Measurements from ENCODE around the gene ASAH2.

Gene ASAH2

DNA sequence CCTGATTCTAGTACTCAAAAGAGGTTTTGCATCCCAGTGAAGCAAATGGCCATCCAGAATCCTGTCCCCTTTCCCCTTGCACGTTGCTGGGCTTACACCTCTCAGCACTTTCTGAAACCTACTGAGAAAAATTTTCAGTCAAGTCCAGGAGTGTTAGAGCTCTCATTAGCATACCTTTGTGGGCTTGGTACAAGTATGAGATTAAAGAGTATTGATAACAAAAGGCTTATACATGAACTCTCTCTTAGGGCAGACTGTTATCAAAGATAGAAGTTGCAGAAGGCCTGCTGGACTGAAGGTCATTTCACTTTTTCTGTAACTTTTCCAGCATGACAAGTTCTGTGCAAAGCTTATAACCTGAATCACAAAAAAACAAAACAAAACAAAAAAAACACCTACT is at the start of gene ASAH2:
Gene ASAH2 (minus strand): TSS at position 123 of the 400 bp plus-strand sequence. CDS start 2,906 bp downstream, outside the sequence.
- no peak within 1 kb of the TSS for H3K4me3 Mint-ChIP-seq
- no peak within 1 kb of the TSS for H3K27ac Mint-ChIP-seq
- no peaks in the 10 kb centered on the region for H3K4me1 Mint-ChIP-seq
- H3K9me3 Mint-ChIP-seq: no peaks in the 10 kb centered on the region
- no peak for DNase-seq
- CTCF ChIA-PET: interaction anchor here (1.2 kb wide), 1 partner anchor 24 kb away, joined by 3 read pairs; no protein-coding TSS in a partner anchor
- peaks cover 31% of the 10 kb centered on the region for H3K27me3 Mint-ChIP-seq
- H3K36me3 Mint-ChIP-seq: no peaks in the 10 kb centered on the region

- no peak overlapping the region for H3K4me3 Mint-ChIP-seq
Measured at GRCh38 chr10:50299948-50300669, 48.8 kb upstream of the ASAH2 start.

DNA sequence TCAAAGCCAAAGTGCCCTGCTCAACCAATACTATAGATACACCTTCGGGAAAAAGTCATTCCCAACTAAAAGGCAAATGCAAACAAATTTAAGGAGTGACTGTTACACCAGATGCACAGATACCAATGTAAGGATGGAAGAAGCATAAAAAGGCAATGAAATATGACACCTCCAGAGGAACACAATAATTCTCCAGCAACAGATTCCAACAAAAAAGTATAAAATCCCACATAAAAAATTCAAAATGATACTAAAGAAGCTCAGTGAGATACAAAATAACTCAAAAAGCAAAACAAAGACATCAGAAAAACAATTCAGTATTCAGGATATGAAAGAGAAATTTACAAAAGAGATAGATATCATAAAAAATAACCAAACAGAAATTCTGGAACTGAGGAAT is 44.1 kb upstream of the ASAH2 start:
- no peaks in the 10 kb centered on the region for H3K27me3 Mint-ChIP-seq
- no peak overlapping the region for H3K27ac Mint-ChIP-seq
- CTCF ChIA-PET: no interaction called here
- no peak for DNase-seq
- no peaks in the 10 kb centered on the region for H3K36me3 Mint-ChIP-seq
- H3K9me3 Mint-ChIP-seq: peaks cover 2% of the 10 kb centered on the region
- H3K4me3 Mint-ChIP-seq: no peak overlapping the region
- no peaks in the 10 kb centered on the region for H3K4me1 Mint-ChIP-seq

More at GRCh38 chr10:50299948-50300669, 48.8 kb upstream of the ASAH2 start:
- H3K4me1 Mint-ChIP-seq: no peaks in the 10 kb centered on the region
- no peak overlapping the region for H3K27ac Mint-ChIP-seq
- no peaks in the 10 kb centered on the region for H3K27me3 Mint-ChIP-seq
- no peak for DNase-seq
- peaks cover 2% of the 10 kb centered on the region for H3K9me3 Mint-ChIP-seq
- H3K36me3 Mint-ChIP-seq: no peaks in the 10 kb centered on the region
- CTCF ChIA-PET: no interaction called here

- H3K36me3 Mint-ChIP-seq: no peaks in the 10 kb centered on the region
- H3K4me1 Mint-ChIP-seq: no peaks in the 10 kb centered on the region
Measured at GRCh38 chr10:50294582-50294981, 43.3 kb upstream of the ASAH2 start.

DNA sequence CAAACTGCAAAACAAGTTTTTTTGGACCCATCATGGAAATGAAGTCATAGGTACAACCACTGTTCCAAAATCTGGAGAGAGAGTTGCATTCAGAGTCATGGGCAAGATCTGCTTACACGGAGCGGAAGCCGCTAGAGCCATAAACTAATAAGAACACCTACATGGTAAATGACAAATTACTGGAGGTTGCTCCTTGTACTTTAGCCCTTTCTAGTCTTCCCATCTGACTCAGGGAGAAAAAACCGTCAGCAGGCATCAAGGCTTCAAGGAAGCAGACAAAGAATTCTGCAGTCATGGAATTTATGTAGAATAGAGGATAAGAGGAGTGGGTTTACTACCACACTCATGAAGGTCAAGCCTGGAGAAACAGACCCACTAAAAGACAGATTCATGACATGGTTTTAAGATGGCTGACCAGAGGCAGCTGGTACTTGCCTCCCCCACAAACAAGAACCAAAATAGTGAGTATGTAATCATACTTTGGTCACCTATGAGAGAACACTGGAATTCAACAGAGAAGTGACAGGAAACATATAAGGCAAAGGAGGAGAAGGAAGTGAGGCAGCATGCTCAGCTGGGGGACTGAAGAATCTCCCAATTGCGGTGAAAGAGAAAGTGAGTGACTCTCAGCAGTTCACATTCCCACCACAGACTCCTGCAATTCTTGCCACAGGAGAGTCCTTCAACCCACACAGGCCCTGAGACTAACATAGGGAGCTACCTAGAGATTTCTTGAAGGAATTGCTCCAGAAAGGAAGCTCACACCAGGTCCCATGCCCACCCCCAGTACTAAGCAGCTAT is 42.4 kb upstream of the ASAH2 start:
- CTCF ChIA-PET: interaction anchor here (1.4 kb wide), 1 partner anchor 18 kb away, joined by 4 read pairs; no protein-coding TSS in a partner anchor
- Mint-ChIP-seq H3K4me1 (no peaks in the 10 kb centered on the region), H3K27ac (no peak overlapping the region), H3K27me3 (no peaks in the 10 kb centered on the region), H3K36me3 (no peaks in the 10 kb centered on the region), H3K4me3 (no peak overlapping the region), H3K9me3 (peaks cover 2% of the 10 kb centered on the region)
- DNase-seq: no peak

More at GRCh38 chr10:50294582-50294981, 43.3 kb upstream of the ASAH2 start:
- Mint-ChIP-seq H3K9me3 (peaks cover 2% of the 10 kb centered on the region), H3K27ac (no peak overlapping the region), H3K4me3 (no peak overlapping the region), H3K27me3 (no peaks in the 10 kb centered on the region)
- CTCF ChIA-PET: no interaction called here
- DNase-seq: no peak

- DNase-seq: no peak
- H3K4me3 Mint-ChIP-seq: no peak overlapping the region
- no peaks in the 10 kb centered on the region for H3K4me1 Mint-ChIP-seq
- no peak overlapping the region for H3K27ac Mint-ChIP-seq
- CTCF ChIA-PET: no interaction called here
- no peaks in the 10 kb centered on the region for H3K36me3 Mint-ChIP-seq
- peaks cover 5% of the 10 kb centered on the region for H3K27me3 Mint-ChIP-seq
- no peaks in the 10 kb centered on the region for H3K9me3 Mint-ChIP-seq
Measured at GRCh38 chr10:50291261-50291850, 40.0 kb upstream of the ASAH2 start.

DNA sequence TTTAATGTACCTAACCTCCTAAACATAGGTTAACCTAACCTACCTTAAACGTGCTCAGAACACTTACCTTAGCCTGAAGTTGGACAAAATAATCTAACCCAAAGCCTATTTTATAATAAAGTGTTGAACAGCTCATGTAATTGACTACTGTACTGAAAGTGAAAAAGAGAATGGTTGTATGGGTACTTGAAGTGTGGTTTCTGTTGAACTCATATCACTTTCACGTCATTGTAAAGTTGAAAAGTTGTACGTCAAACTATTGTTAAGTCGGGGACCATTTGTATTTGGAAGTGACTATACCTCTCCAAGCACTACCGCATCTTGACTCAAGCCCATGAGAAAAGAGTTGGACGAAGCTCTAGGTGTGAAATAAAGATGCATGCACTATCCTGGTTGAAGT is 37.9 kb upstream of the ASAH2 start:
- H3K27ac Mint-ChIP-seq: no peak overlapping the region
- H3K27me3 Mint-ChIP-seq: peaks cover 9% of the 10 kb centered on the region
- H3K36me3 Mint-ChIP-seq: no peaks in the 10 kb centered on the region
- H3K4me1 Mint-ChIP-seq: no peaks in the 10 kb centered on the region
- CTCF ChIA-PET: no interaction called here
- H3K4me3 Mint-ChIP-seq: no peak overlapping the region
- DNase-seq: no peak
- H3K9me3 Mint-ChIP-seq: no peaks in the 10 kb centered on the region

- CTCF ChIA-PET: no interaction called here
- Mint-ChIP-seq H3K27me3 (peaks cover 14% of the 10 kb centered on the region), H3K36me3 (no peaks in the 10 kb centered on the region), H3K4me1 (no peaks in the 10 kb centered on the region), H3K9me3 (no peaks in the 10 kb centered on the region), H3K4me3 (no peak overlapping the region), H3K27ac (no peak overlapping the region)
- no peak for DNase-seq
Measured at GRCh38 chr10:50286996-50287803, 35.9 kb upstream of the ASAH2 start.

DNA sequence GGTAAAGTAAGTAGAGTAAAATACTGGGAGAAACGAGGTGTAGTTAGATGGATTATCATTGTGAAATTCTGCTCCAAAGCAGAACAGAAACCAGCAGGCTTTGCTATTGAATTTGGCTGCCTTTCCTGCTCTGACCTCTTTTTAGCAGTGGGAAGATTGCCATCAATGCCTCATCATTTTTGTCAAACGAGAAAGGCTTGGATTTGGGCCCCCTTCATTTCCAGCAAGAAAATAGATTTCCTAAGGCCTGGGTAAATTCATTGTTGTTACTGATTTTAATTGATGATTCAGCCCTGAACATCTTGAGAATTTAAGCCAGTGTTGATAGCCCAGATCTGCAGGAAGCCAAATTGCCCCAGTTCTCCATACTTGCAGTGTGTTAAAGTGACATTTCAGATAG is 35.2 kb upstream of the ASAH2 start:
- Mint-ChIP-seq H3K4me1 (no peaks in the 10 kb centered on the region), H3K9me3 (no peaks in the 10 kb centered on the region), H3K4me3 (no peak overlapping the region), H3K36me3 (no peaks in the 10 kb centered on the region), H3K27me3 (peaks cover 21% of the 10 kb centered on the region), H3K27ac (no peak overlapping the region)
- CTCF ChIA-PET: no interaction called here
- no peak for DNase-seq

DNA sequence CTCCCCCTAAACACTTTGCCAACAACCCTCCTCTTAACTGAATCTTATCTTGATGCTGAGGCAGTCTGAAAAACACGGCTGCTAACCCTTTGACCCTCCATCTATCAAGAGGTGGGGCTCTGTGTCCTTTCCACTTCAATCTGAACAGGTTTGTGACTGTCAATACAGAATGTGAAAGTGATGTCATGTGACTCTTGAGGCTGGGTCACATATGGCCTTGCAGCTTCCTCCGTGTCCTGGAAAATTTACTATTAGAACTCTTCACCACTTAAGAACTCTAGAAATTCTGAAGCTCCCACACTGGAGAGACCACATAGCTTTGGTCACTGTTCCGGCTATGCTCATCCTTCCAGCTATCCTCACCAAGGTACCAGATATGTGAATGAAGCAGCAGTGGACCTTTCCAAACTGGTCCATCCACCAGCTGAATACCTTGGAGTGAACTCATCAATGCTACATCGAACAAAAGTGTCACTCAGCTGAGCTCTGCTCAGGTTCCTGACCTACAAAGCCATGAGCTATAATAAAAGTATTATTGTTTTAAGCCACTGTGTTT is 30.7 kb upstream of the ASAH2 start:
- Mint-ChIP-seq H3K9me3 (no peaks in the 10 kb centered on the region), H3K36me3 (no peaks in the 10 kb centered on the region), H3K4me3 (no peak overlapping the region), H3K4me1 (no peaks in the 10 kb centered on the region), H3K27me3 (peaks cover 43% of the 10 kb centered on the region), H3K27ac (no peak overlapping the region)
- CTCF ChIA-PET: no interaction called here
- no peak for DNase-seq

GRCh38 chr10:50281210-50281966 is 30.1 kb upstream of the ASAH2 start:
- no peak for DNase-seq
- H3K4me1 Mint-ChIP-seq: no peaks in the 10 kb centered on the region
- peaks cover 41% of the 10 kb centered on the region for H3K27me3 Mint-ChIP-seq
- CTCF ChIA-PET: no interaction called here
- H3K4me3 Mint-ChIP-seq: no peak overlapping the region
- H3K9me3 Mint-ChIP-seq: no peaks in the 10 kb centered on the region
- no peak overlapping the region for H3K27ac Mint-ChIP-seq
- no peaks in the 10 kb centered on the region for H3K36me3 Mint-ChIP-seq

DNA sequence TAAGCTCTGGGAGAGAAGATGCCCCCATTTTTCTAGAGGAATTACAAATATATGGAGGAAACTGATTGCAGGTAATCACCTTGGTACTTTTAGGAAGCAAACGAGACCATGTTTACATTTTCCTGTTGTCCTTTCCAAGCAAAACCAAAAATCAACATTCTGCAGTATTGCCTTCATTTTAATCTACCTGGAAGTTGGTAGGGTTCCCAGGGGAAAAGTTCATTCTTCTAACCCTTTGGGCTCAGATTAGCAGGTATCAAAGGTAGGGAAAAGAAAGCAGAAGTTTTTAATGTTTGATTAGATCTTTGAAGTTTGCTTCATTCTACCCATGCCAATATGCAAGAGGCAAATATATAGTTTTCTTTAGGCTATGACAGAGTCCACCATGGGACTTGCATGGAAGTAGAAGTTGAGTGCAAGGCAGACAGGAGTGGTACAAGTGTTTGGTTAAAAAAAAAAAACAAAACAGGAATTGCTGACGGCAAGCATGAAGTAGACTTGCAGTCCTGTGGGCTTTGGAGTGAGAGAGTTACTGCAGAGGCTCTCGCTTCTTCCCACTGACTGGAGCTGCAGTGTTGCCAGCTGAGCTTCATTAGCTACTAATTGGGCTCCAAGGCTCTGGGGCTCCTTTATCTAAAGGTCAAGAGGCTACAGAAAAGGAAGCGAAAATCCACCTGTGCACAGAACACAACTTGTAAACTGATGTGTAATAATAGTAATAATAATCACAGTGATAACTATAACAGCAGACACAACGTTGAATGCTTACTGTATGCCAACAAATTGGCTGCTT is 28.9 kb upstream of the ASAH2 start:
- H3K27me3 Mint-ChIP-seq: peaks cover 47% of the 10 kb centered on the region
- H3K4me1 Mint-ChIP-seq: no peaks in the 10 kb centered on the region
- no peaks in the 10 kb centered on the region for H3K36me3 Mint-ChIP-seq
- DNase-seq: no peak
- H3K9me3 Mint-ChIP-seq: no peaks in the 10 kb centered on the region
- H3K27ac Mint-ChIP-seq: no peak overlapping the region
- no peak overlapping the region for H3K4me3 Mint-ChIP-seq
- CTCF ChIA-PET: interaction anchor here (1.0 to 1.1 kb wide), 2 partner anchors 31 to 342 kb away, joined by 3 read pairs; no protein-coding TSS in a partner anchor
